Stimulated activated naive CD8-positive, alpha-beta T cell treated with anti-CD3 and anti-CD28 coated beads, Interleukin-15, Interleukin-2, amounts not matched to agents 100 U/mL and 50 U/mL, for 24 hours (primary cell): Measurements from ENCODE around the gene SLC7A8.

ENCODE experiments used
- ATAC-seq: fragments of 150-1000 bp; cut with Tn5 transposase; one replicate; pipeline ENCODE4 v1.10.0; 2021
- DNase-seq: peaks from one replicate; pipeline ENCODE4 v3.0.0; 2021

The SLC7A8 gene

DNA sequence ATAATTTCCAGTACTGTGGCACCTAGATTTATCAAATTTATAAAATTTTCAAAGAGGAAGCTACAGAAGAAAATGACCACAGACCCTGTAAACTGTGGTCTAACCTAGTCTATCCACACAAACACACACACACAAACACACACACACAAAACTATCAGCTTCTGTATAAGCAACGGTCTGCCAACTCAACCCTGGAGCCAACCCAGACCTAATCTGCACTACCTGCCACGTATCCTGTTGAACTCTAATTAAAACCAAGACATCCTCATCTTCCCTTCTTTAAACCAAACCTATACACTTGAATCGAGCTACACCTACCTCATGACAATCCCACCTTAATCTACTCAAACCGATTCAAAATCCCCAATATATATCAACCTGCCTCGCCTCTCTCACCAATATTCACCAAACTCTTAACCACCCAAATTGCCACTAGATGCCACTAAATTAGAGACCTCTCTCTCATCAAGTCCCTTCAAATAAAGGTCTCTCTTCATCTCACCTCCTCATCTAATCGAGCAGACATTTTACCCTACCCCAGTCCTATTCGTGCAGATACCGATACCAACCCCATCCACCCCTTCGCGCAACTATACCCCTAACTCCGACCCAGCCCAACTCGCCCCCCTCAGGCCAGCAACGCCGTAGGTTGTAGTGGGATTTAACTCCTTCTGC lies 89.3 kb downstream of the SLC7A8 start:
- no peak for ATAC-seq

DNA sequence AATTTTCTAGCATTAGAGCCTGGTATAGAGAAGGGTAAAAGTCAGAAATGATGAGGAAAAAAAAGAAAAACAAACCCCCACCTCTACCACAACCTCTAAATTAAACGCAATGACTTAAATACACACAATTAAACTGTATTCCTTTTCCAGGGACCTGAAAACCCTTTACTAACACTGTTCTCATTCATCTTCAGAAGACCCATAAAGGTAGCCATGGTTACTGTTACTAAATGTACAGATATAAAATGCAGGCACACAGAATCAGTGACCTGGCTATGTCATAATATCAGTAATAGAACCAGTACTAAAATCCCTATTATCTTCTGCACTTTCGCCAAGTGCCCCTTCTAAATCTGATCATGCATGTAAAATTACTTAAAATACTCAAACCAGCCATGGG lies 89.9 kb downstream of the SLC7A8 start:
- DNase-seq (no peak), ATAC-seq (no peak)

More for the DNA sequence above, 89.3 kb downstream of the SLC7A8 start:
- DNase-seq, result no peak

DNA sequence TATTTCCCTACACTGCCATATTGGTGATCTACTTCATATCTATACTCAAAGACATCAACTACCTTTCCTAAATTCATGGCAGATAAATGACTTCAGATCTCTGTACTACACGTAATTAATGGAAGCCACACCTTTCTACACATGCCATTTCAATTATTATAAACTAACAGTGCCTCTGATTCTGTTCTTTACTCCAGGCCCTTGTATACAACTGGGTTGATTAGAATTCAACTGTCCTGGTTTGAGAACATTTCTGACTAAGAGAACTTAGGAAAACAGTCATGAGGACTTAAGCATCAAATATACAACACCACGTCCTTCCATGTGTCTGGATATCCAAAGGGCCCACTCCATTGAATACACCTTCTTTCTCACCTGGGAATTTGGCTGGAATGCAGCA lies 90.4 kb downstream of the SLC7A8 start:
- DNase-seq (no peak), ATAC-seq (no peak)

DNA sequence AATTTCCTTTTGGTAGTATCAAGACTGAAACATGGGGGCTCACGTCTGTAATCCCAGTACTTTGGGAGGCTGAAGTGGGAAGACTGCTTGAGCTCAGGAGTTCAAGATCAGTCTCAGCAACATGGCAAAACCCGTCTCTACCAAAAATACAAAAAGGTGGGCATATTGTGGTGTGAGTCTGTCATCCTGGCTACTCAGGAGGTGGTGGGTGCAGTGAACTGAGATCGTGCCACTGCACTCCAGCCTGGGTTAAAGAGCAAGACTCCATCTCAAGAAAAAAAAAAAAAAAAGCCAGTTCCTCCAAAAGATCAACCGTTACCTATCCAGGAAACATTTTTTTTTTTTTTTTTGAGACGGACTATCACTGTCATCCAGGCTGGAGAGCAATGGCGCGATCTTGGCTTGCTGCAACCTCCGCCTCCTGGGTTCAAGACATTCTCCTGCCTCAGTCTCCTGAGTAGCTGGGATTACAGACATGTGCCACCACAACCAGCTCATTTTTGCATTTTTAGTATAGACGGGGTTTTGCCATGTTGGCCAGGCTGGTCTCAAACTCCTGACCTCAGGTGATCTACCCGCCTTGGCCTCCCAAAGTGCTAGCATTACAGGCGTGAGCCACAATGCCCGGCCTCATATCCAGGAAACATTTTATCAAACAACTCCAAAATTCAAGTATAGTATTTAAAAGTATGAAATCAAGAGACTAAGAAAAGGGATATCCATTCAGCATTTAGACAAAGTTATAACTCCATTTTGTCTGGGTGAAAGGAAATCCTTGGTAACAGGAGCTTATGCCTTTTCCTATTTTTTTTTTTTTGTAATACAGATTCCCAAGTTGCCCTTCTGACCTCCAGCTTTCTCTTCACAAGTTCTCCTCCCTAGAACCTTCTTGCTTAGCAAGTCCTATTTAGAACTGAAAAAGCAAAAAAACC lies 91.9 kb downstream of the SLC7A8 start:
- no peak for ATAC-seq

DNA sequence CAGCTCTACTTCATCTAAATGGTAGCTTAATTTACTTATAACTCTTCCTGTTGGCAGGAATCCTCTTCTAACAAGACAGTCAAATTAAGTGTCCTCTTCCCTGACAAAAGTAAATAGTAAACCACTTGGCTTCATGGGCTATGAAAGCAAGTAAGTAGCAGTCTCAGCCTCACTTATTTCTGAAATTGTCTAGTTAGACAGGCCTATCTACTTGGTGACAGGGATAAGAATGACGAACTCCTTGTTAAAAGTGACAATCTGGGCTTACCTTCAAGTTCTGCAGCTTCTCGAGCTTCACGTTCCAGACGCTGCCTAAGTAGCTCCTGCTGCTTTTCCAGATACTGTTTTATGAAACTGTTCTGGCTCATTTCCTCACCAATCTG lies 93.2 kb downstream of the SLC7A8 start:
- no peak for DNase-seq
- no peak for ATAC-seq

More for the DNA sequence above, 91.9 kb downstream of the SLC7A8 start:
- DNase-seq, result no peak

DNA sequence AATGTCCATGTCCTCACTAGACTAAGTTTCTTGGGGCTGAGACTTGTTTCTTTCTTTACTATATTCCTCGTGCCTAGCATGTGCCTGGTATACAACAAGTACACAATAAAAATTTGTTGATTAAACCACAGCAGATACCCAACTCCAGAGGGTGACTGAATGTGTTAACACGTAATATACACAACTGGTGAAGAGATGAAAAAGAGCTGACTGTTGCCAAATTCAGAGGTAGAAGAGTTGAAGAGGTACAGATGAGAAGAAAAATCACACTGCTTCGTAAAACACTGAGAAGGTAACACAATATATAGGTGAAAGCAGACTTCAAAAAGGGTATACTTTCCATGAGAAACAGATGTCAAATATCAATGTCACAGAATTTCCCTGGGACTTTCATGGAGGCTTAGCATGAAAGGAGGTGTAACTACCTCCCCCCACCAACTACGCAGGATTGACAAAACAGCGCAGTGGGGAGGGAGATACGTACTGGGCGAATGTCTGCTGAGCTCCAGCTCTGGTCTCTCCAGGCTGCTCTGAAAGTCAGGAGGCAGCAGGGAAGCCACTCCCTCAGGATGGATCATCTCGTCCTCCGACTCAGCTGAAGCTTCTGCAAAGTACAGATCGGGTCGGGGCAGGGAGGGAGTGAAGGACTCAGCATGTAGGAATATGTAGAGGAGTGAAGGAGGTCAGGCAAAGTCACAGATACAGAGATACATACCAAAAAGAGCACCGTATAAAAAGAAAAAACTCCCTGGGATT lies 93.8 kb downstream of the SLC7A8 start:
- DNase-seq (no peak), ATAC-seq (no peak)

DNA sequence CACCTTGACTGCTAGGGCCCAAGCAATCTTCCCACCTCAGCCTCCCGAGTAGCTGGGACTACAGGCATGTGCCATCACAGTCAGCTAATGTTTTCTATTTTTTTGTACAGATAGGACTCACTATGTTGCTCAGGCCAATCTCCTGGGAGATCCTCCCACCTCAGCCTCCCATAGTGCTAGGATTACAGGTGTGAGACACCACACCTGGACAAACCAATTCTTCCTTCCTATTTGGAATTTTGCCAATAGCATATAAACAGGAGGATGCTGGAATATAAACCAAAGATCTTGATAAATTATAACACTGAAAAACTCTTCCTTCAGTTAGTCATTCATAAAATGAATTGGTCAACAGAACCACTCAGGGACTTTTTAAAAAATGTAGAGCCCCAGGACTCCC lies 96.9 kb downstream of the SLC7A8 start:
- ATAC-seq (no peak), DNase-seq (no peak)

DNA sequence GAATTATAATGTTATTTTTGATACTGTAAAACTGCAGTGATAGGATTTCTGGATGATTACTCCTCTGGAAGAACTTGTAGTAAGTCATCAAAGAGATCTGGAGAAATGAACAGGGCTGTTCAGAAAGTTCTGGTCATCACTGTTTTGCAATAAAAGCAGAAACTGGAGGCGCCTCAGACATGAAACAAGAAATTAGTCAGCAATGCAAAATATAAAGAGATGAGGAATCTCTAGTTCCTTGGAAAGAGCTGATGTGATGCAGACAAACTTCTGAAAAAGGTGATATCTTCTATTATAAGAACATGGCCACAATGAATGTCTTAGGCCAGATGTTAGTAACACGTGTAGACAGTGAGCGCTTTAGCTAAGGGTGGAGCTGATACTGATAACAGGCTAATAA lies 98.0 kb downstream of the SLC7A8 start:
- DNase-seq (no peak), ATAC-seq (no peak)

DNA sequence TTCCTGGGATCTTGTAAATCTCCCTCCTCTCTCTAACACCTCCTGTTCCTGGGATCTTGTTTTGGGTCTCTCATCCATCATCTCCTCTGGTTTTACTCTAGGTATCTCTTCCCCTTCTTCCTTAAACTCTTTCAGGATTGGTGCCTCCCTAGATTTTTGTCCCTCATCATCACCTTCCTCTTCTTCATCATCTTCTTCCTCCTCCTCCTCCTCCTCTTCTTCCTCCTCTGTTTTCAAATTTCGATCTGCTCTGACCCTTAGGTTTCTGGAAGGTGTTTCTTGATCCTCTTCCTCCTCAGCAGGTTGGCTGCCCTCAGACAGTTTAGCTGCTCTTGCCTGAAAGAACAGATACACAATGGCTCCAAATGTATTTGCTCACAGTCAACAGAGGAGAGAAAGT lies 103.0 kb downstream of the SLC7A8 start:
- DNase-seq (no peak), ATAC-seq (no peak)

DNA sequence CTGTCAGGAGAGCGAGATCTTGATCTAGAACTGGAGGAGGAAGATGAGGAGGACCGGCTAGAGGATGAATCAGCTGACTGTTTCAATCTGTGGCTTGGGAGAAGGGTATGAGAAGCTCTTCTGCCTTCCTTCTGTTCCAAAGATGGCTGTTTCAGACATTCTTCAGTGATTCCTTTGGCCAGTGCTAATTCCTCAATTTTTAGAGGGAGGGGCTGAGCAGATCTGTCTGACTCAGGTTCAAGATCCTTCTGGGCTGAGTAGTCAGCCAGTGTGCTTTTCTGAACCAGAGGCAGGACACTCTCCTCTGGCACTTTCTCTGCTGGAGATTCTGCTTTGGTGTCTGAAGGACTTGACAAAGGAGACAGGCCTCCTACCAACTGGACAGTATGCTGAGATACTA lies 103.7 kb downstream of the SLC7A8 start:
- ATAC-seq (no peak), DNase-seq (no peak)

DNA sequence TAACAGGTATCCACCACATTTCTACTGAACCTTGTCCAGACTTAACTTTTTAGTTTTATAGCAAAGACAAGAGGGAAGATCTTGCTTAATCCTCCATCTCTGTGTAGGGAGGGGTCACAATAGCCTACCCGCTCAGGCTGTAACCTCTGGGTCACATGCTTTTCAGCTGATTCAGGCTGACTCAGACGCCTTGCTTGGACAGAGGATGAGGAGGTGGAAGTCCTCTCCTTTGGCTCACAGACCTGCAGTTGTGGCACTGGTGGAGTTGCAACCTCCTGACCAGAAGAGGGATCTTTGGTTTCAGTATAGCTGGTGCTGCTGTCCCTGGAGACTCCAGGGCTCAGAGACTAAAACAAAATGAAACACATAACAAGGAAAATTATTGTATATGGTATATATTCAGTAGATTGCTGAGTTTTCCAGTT lies 104.8 kb downstream of the SLC7A8 start:
- DNase-seq (no peak), ATAC-seq (peak; percentile 57)

DNA sequence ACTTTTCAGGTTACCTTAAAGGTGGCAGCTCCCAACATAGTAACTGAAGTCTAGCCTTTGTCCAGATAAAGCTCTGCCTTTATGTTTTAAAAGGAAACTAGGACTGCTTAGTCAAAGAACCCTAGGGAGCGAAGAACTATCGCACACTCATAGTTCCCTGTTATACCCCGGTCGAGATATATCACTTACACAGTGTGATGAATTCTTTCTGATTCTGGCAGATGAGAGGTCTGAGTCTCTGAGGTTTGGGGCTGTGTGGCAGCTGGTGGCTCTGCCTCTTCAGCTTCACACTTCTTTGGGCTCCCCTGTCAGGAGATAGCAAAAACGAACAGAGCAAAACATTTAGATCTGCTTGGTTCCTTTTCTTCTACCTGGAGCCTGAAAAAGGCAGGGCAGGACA lies 105.5 kb downstream of the SLC7A8 start:
- no peak for ATAC-seq
- DNase-seq, result no peak

DNA sequence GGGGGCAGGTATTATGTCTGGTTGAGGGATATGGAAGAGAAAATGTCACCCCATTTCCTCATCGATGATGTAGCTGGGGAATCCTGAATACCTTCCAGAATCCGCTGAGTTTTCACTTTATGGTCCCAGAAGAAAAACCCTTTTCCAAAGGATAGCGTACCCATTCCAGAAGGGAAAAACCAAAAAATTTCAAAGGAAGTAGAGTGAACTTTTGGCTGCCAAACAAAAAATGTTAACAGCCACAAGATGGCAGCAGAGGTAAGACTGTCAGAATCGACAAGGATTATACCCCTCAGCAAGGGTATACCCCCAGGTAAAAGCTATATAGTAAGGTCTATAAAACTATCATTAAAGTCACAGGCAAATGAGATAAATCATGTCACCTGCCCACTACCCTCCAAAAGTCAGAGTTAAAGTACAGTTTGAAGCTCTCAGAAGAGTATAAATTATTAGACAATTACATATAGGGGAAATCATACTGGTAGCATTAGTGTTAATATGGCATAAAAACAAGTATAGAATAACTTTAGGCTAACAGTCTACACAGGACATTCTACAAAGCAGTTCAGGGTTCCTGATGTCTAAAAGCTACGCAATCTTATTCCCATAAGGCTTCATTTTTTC lies 106.6 kb downstream of the SLC7A8 start:
- DNase-seq (no peak), ATAC-seq (peak; percentile 21)
